Measurements from ENCODE around the gene GPR108.

GPR108 gene

DNA sequence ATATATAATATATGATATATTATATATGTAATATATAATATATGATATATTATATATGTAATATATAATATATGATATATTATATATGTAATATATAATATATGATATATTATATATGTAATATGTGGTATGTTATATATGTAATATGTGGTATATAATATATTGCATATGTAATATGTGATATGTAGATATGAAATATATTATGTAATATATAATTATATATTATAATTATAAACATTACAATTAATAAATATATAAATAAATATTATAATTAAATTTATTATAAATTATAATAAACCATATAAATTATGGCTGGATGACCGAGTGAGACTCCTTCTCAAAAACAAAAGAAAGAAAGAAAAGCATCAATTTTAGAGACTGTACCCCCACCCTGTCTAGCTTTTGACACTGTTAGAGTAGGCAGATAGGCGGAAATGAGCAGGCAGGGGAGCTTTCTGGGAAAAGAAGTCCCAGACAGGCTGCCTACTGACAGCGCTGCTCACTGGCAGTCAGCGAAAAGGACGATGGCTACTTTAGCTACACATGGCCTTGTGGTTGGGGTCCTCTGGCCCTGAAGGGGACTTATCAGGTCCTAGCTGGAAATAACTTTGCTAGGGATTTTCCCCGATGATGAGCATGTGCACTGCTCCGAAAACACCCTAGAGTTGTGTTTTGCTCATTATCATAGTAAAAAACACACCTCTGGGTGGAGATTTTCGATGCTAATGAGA lies 36.6 kb downstream of the GPR108 start:
- no peak for DNase-seq

DNA sequence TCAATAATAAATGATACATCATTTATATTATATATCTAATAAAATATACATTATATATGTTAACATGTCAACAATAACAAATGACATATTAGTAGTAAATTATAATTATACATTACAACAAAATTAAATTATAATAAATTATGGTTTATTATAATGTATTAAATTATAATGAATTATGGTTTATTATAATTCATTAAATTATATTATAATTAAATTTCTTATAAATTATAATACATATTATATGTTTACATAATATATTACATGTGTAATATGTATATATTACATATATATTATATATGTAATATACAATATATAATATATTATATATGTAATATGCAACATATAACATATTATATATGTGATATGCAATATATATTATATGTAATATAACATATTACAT lies 37.4 kb downstream of the GPR108 start:
- no peak for DNase-seq

- DNase-seq: no peak
These were observed 40.1 kb downstream of the GPR108 start for GRCh38 chr19:6697291-6697690.

GRCh38 chr19:6696239-6696820 lies 41.0 kb downstream of the GPR108 start:
- DNase-seq: no peak

GRCh38 chr19:6694147-6694815 lies 43.1 kb downstream of the GPR108 start:
- no peak for DNase-seq

DNA sequence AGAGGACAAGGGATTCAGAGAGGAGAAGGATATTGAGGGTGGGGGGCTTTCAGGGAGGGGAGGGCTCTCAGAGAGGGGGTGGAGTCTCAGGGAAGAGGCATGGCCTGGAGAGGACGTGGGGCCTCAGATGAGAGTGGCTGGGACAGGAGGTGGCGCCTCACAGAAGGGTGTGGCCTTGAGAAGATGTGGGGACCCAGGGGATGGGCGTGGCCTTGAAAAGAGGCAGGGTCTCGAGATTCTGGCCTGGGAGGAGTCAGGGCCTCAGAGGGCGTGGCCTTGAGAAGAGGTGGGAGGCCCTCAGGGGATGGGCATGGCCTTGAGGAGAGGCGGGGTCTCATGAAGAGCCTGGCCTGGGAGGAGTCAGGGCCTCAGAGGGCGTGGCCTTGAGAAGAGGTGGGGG lies 43.7 kb downstream of the GPR108 start:
- DNase-seq: no peak

DNA sequence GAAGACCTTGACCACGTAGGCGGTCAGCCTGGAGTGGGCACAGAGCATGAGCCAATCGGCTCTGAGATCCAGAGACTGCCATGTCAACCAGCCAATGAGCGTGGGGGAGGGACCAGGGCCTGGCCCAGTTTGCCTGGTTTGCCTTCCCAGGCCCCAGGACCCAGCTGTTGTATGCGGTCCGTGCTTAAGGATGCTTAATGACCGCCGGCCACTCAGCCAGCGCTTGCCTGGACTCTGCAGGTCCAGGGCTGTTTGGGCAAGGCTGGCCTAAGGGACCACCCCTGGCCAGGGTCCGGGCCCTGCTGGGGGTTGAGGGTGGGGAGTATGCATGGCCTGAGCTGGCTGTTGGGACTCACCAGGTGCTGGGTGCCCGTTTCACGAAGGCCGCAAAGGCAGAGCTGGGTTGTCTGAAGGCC lies 44.3 kb downstream of the GPR108 start:
- no peak for DNase-seq

GRCh38 chr19:6692027-6692426 lies 45.4 kb downstream of the GPR108 start:
- DNase-seq: no peak

DNA sequence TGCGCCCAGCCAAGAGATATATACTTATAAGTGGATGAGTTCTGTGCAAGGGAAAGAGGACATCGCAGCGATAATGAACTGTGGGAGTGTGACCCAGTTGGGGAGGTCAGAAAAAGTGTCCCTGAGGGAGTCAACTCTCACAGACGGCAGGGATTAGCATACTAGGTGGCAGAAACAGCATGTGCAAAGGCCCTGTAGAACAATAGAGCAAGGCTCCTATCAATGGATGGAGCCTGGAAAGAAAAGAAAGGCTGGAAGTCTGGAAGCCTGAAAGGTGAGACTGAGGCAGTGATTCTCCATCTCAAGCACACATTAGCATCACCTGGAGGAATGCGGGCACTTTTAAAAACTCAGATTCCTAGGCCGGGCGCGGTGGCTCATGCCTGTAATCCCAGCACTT lies 46.0 kb downstream of the GPR108 start:
- DNase-seq: no peak

GRCh38 chr19:6690160-6690885 lies 47.1 kb downstream of the GPR108 start:
- no peak for DNase-seq

- DNase-seq: no peak
These were observed 50.3 kb downstream of the GPR108 start for GRCh38 chr19:6687114-6687513.

- DNase-seq: no peak
These were observed 50.8 kb downstream of the GPR108 start for GRCh38 chr19:6686628-6686975.

- no peak for DNase-seq
These were observed 51.3 kb downstream of the GPR108 start for GRCh38 chr19:6685962-6686627.

DNA sequence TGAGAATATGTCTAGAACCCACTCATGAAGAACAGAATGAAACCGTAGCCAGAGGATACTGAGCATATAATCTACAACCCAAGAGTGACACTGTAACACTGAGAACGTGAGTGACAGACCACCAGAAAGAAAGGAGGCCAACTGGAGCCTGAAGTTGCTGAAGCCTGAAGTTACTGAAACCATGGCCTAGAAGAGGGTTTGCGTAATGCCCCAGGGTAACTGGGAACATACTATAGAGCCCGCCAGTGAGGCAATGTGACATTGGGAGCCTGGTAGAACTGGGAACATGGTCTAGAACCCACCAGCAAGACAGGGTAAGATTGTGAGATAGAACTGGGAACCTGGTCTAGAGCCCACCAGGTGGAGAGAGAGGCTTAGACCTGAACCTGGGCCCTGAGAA lies 51.9 kb downstream of the GPR108 start:
- no peak for DNase-seq

- no peak for DNase-seq
These were observed 53.4 kb downstream of the GPR108 start for GRCh38 chr19:6683971-6684370.

GRCh38 chr19:6682607-6683128 lies 54.7 kb downstream of the GPR108 start:
- no peak for DNase-seq

DNA sequence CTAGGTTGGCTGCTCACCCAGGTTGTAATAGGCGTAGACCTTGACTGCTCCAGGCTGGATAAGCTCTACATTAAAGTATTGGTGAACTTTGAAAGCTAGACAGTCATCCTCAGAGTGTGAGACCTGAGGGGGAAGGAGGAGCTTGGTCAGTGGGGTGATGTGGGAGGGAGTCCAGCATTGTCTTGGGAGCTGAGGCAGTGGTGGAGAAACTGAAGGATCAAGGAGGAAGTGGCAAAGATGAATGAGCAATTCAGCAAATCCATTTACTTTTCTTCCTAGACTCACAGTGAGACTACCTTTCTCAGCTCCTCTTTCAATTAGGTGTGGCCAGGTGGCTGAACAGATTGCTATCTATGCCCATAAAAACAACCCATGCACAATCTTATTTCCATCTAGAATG lies 57.2 kb downstream of the GPR108 start:
- no peak for DNase-seq
